ENCODE data around the gene TSSK3.

Gene TSSK3

DNA sequence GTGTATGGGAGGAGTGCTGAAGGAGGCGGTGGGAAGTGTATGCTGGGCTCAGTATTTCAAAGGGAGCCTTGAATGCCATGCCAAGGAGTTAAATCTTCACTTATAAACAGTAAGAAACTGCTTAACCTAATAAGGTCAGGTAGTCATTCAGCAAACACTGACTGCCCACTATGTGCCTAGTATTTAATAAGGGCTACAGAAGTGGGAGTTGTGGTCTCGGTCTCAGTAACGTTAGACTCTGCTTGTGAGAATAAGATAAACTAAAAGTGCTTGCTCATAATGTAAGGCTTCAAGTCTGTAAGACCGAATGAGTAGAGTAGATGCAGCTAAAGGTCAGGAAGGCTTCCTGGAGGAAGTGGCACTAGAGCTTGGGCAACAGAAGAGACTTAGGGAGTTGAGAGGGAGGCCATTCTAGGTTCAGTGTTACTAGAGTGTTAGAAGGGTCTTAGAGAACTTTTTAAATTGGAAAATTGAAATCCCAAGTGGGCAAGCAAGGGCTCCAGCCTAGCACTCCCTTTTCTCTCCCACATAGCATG, 32.3 kb upstream of the TSSK3 start:
- no peaks in the 10 kb centered on the region for H3K4me1 ChIP-seq
- TF ChIP-seq, protein P1, sequence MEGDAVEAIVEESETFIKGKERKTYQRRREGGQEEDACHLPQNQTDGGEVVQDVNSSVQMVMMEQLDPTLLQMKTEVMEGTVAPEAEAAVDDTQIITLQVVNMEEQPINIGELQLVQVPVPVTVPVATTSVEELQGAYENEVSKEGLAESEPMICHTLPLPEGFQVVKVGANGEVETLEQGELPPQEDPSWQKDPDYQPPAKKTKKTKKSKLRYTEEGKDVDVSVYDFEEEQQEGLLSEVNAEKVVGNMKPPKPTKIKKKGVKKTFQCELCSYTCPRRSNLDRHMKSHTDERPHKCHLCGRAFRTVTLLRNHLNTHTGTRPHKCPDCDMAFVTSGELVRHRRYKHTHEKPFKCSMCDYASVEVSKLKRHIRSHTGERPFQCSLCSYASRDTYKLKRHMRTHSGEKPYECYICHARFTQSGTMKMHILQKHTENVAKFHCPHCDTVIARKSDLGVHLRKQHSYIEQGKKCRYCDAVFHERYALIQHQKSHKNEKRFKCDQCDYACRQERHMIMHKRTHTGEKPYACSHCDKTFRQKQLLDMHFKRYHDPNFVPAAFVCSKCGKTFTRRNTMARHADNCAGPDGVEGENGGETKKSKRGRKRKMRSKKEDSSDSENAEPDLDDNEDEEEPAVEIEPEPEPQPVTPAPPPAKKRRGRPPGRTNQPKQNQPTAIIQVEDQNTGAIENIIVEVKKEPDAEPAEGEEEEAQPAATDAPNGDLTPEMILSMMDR (IDR thresholded peaks at IDR 0.05; ENCODE audit: low read depth, low read length): no peak
- H3K36me3 ChIP-seq: peaks cover 21% of the 10 kb centered on the region
- H3K27me3 ChIP-seq: no peaks in the 10 kb centered on the region
- no peak for DNase-seq
- H3K9me3 ChIP-seq: no peaks in the 10 kb centered on the region
- H3K4me3 ChIP-seq (ENCODE audit: low read depth, low read length): no peak overlapping the region

DNA sequence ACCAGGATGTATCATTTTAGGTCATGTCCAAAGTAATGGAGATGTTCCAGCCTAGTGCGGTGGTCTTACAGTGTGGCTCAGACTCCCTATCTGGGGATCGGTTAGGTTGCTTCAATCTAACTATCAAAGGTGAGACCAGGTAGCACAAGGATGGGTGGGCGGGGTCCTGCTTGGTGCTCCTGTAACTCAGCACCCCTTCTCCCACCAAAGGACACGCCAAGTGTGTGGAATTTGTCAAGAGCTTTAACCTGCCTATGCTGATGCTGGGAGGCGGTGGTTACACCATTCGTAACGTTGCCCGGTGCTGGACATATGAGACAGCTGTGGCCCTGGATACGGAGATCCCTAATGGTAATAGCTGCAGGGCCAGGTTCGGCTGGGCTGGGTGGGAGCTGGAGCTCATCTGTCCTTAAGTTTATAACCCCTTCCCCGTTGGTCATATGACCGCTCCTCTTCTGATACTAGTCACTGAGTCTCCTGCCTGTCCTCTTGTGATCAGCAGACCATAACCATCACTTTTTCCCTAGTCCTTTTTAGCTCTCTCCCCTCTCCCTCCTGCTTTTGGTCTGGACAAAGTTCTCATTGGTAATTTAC, 31.7 kb upstream of the TSSK3 start:
- H3K27me3 ChIP-seq: no peaks in the 10 kb centered on the region
- H3K4me1 ChIP-seq: no peaks in the 10 kb centered on the region
- H3K9me3 ChIP-seq: no peaks in the 10 kb centered on the region
- no peak overlapping the region for H3K4me3 ChIP-seq (ENCODE audit: low read depth, low read length)
- TF ChIP-seq, protein P1 (IDR thresholded peaks at IDR 0.05; ENCODE audit: low read depth, low read length): no peak
- H3K36me3 ChIP-seq: peaks cover 21% of the 10 kb centered on the region
- no peak for DNase-seq

DNA sequence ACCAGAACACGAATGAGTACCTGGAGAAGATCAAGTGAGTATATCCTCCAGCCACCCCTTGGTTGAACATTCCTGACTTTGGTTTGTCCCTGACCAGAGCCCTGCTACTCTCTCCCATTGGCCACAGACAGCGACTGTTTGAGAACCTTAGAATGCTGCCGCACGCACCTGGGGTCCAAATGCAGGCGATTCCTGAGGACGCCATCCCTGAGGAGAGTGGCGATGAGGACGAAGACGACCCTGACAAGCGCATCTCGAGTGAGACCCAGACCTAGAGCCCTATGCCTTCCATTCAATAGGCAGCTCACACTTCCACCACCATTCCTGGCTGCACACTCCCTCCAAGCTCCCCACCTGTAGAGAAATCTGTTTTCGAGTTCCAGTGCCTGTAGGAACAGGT, 30.8 kb upstream of the TSSK3 start:
- H3K4me3 ChIP-seq (ENCODE audit: low read depth, low read length): no peak overlapping the region
- TF ChIP-seq, protein P1 (IDR thresholded peaks at IDR 0.05; ENCODE audit: low read depth, low read length): no peak
- no peaks in the 10 kb centered on the region for H3K9me3 ChIP-seq
- no peak for DNase-seq
- no peaks in the 10 kb centered on the region for H3K27me3 ChIP-seq
- peaks cover 21% of the 10 kb centered on the region for H3K36me3 ChIP-seq
- H3K4me1 ChIP-seq: no peaks in the 10 kb centered on the region

DNA sequence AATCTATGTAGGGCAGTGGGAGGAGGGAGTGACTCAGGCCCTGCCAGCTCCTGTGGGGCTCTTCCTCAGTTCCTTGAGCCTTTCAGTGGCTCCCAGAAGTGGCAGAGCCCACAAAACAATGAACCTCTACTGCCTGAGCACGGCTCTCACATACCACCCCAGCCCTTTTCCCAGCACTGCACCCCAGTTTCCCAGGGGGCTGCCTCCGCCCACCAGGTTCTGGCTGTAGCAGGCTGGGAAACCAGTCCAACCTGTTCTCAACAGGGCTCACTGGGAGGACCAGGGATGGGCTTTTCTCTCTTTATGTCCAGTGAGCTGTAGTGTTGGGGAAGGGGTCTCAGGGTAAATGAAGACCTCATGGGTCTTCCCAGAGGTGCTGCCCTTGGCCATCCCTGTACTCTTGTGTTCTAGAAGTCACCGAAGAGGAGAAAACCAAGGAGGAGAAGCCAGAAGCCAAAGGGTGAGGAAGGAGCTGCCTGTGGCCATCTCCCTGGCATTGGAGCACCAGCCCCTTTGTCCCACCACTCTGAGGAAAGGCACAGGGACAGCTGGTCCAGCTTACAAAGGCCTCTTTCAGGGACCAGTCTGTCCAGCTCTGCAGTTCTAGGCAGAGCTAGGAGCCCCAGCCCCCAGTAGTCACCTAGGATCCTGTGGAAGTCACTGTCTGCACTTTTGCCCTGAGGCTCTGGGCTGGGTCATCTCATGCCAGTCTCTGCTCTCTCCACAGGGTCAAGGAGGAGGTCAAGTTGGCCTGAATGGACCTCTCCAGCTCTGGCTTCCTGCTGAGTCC, 29.9 kb upstream of the TSSK3 start:
- H3K36me3 ChIP-seq: peaks cover 21% of the 10 kb centered on the region
- no peak overlapping the region for H3K4me3 ChIP-seq (ENCODE audit: low read depth, low read length)
- H3K27me3 ChIP-seq: no peaks in the 10 kb centered on the region
- H3K9me3 ChIP-seq: no peaks in the 10 kb centered on the region
- no peak for DNase-seq
- TF ChIP-seq, protein P1 (IDR thresholded peaks at IDR 0.05; ENCODE audit: low read depth, low read length): no peak
- H3K4me1 ChIP-seq: no peaks in the 10 kb centered on the region

DNA sequence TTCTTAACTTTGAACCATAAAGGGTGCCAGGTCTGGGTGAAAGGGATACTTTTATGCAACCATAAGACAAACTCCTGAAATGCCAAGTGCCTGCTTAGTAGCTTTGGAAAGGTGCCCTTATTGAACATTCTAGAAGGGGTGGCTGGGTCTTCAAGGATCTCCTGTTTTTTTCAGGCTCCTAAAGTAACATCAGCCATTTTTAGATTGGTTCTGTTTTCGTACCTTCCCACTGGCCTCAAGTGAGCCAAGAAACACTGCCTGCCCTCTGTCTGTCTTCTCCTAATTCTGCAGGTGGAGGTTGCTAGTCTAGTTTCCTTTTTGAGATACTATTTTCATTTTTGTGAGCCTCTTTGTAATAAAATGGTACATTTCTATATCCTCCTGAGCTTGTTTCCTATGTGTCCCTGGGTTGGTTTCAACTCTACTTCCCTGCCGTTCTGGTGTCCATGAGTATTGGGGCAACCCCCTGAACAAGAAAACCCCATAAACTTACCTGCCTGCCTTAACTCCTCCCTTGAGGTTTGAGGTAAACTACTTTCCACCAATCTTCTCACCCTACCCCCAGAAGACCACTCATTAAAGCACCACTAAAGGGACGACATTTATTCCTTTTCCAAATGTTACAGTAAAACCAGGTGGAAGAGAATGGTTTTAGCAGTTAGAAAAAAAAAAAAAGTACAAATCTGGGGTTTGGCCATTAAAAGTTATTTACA, 28.9 kb upstream of the TSSK3 start:
- Histone ChIP-seq H3K36me3 (peaks cover 18% of the 10 kb centered on the region), H3K4me1 (no peaks in the 10 kb centered on the region), H3K9me3 (no peaks in the 10 kb centered on the region), H3K27me3 (no peaks in the 10 kb centered on the region), H3K4me3 (ENCODE audit: low read depth, low read length) (no peak overlapping the region)
- TF ChIP-seq, protein P1 (IDR thresholded peaks at IDR 0.05; ENCODE audit: low read depth, low read length): no peak
- DNase-seq: no peak
